ENCODE results near the gene KCTD3.

The KCTD3 gene

DNA sequence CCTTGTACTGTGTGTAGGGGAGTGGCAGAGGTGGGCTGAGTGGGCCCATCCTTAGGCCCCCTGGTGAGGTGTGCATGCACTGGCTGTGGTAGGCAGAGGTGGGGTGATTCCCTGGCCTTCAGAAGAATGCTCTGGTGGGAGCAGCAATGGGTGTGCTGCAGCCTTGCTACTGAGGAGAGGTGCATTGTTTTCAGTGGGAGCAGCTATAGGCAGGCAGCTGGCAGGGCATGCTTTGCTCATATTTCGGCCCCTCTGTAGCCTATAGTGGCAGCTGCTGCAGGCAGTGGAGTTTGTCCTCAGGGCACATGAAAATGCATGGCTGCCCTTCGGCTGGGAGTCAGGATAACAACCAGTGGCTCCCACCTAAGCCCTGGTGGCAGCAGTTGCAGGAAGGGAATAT, 10.1 kb upstream of the KCTD3 start:
- no peak for DNase-seq (ENCODE audit: low read depth)

DNA sequence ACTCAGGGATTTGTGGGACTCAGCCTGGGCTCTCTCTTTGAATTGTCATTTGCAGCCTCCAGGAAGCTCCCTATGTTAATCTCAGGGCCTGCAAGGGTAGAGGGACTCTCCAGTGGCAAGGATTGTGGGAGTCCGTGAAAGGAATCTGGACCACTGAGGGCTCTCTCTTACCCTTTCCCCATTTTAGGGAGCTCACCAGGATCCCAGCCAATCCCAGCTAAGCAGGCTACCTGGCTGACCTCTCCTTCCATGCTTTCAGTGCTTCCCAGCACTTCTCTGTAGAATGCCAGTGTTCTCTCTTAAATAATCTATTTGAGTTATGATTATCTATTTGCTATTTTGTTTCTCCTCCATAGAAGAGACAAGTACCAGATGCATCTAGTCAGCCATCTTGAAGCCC, 9.6 kb upstream of the KCTD3 start:
- no peak for DNase-seq (ENCODE audit: low read depth)

DNA sequence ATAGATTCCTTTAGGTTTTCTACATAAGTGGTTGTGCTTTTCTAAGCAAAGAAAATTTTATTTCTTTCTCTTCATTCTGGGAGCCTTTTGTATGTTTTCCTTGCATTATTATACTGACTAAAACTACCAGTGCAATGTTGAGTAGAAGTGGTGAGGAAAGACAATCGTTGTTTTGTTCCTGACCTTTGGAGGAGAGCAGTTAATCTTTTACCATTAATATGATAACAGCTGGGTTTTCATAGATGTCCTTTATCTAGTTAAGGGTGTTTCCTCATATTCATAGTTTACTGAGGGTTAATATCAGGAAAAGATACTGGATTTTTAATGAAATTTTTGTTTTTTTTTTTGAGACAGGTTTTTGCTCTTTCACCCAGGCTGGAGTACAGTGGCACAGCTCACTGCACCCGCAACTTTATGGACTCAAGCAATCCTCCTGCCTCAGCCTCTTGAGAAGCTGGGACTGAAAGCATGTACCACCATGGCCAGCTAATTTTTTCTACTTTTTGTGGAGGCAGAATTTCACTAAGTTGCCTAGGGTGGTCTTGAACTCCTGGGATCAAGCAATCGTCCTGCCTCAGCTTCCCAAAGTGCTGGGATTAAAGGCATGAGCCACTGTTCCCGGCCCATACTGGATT, 9.0 kb upstream of the KCTD3 start:
- DNase-seq (ENCODE audit: low read depth), result no peak

DNA sequence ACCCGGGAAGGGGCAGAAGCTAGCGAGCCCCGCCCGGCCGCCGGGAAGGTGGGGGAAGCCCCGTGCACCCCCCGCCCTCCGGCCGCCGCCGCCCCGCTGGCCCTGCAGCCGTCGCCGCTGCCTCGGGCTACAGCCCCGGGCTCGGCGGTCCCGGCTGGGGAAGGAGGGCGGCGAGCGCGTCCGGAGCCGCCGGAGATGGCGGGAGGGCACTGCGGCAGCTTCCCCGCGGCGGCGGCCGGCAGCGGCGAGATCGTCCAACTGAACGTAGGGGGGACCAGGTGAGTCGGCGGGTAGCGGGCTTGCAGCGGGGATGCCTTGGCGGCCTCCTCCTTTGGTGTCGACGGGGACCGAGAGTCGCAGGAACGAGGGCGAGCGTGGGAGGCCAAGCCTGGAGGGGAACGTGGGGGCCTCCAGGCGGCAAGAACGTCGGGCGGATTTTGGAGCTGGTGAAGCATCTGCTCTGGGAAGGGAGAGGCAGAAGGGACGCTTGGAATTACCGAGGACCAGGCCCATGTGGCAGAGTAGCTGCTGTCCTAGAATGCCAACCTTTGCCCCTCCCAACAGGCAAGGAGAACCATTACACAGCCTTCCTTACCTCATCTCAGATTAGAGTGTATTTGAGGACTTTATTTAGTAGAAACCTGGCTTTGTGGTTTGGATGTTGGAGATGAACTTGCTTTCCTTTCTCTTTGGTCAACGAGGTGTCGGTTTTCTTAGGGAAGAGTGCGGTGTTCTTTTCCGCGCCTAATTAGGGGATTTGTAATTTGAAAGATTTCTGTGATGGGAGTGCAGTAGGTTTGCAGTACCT, 591 bp downstream of the KCTD3 start:
- DNase-seq (ENCODE audit: low read depth), result peak; percentile 67

DNA sequence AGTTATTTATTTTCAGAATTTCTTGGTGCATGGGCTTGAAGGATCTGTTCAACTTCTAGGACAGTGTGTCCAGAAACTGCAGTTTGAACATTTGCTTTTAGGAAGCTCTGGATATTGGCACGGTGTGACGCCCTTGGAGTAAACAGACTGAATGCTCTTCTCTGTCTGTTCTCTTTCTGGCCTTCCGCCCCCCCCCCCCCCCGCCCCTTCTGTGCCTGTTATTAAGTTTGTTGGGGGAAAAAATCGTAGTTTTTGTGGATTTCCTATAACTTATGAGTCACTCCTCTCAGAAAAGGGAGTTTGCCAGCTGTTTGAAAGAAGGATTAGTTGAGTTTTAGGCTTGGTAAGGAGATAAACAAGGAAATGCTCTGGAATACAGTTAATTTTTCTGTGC, 1.2 kb downstream of the KCTD3 start:
- peak; percentile 77 for DNase-seq (ENCODE audit: low read depth)

DNA sequence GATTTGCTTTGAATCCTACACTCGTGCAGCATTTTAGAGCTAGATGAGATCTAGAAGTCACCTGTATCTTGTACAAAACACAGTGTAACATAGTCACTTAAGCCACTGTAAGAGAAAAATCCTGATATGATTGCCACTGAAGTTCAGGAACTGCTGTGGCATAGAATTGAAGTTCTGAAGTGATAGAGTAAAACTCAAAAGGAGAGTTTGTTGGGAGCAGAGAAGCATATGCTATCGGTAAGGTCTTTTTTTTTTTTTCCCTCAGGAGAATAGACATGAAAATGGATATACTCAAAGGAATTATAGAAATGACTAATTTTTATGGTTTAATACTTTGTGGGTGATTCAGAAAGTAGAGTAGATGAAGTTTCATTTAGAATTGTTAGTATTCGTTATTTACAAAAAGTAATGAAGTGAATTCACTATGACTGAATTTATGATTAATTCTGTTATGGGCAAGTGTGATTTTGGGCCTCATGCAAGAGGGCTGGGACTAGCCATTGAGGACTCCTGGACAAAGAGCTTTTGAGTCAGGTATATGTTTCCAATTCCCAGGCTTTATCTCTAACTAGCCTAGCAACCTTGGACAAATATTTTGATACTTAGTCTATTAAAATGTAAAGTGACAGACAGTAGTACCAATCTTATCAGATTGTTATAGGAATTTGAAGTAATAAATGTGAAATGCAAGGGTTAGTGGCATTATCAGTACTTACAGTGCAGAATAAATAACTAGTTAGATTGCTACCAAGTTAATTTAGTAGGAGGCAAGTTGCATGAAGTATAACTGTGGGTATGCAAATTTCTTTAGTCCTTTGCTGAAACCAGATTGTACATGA, 3.1 kb downstream of the KCTD3 start:
- DNase-seq (ENCODE audit: low read depth), result peak; percentile 15

DNA sequence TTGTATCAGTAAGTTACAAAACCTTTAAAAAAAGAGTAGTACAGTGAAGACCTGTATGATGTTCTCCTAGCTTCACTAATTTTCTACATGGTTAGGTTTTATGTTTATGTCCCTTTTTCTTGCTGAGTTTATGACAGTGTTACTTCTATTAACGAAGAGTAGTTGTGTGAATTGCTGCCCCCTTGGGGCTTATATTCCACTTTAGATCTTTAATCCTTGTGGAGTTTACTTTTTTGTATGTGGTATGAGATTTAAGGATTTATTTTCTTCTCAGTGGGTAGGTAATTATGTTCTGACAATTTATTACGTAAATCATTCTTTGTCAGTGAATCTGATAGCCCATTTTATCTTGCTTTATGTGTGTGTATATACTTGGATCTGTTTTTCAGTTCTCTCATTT, 14.8 kb downstream of the KCTD3 start:
- DNase-seq (ENCODE audit: low read depth), result no peak

DNA sequence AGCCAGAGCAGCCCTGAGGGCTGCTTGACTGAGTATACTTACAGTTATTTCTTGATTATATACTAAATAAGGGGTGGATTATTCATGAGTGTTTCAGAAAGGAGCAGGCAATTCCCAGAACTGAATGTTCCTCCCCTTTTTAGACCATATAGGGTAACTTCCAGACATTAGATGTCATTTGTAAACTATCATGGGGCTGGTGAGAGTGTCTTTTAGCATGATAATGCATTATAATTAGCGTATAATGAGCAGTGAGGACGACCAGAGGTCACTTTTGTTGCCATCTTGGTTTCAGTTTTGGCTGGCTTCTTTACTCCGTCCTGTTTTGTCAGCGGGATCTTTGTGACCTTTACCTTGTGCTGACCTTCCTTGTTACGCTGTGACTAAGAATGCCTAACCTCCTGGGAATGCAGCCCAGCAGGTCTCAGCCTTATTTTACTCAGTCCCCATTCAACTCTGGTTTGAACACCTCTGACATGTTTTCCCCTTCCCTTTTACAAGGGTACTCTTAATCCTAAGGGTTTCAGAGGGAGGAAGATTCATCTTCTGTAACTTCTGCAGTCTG, 16.2 kb downstream of the KCTD3 start:
- no peak for DNase-seq (ENCODE audit: low read depth)

DNA sequence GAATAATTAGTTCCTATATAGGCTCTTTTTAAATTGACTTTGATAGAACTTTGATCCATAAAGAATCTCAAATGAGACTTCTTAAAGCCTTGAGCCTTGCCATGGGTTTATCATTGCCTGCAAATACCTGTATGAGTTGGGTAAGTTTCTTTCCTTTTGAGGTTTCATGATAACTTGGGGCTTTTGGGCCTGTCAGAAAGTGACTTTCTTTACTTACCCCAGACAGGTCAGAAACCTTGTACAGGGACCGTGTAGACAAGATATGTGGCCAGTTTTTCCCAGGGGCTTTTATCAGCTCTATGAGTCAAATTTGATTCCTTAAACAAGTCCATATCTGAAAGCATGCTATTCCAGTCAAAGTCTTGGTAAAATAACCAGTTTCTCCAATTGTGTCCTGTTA, 17.3 kb downstream of the KCTD3 start:
- no peak for DNase-seq (ENCODE audit: low read depth)

DNA sequence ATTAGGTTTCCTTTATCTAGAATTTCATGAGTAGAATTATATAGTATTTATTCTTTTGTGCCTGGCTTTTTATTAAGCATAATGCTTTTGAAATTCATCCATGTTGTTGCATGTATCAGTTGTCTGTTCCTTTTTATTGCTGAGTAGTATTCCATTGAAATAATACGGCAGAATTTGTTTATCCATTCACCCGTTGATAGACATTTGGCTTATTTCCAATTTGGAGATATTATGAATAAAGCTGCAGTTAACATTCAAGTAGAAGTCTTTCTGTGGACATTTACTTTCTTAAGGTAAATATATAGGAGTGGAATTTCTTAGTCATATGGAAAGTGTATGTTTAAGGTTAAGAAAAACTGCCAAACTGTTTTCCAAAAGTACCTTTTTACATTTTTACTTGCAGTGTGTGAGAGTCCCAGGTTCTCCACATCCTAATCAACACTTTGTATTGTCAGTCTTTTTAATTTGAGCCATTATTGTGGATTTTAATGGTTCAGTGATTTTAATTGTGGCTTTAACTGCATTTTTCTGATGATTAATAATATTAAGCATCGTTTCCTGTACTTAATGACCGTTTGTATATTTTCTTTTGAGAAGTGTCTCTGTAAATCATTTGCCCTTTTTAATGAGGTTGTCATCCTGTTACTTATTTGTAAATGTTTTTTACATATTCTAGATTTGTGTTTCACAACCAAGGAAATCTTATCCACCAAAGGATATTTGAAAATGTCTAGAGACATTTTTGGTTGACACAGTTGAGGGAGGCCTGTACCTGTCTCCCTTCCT, 22.7 kb downstream of the KCTD3 start:
- no peak for DNase-seq (ENCODE audit: low read depth)

DNA sequence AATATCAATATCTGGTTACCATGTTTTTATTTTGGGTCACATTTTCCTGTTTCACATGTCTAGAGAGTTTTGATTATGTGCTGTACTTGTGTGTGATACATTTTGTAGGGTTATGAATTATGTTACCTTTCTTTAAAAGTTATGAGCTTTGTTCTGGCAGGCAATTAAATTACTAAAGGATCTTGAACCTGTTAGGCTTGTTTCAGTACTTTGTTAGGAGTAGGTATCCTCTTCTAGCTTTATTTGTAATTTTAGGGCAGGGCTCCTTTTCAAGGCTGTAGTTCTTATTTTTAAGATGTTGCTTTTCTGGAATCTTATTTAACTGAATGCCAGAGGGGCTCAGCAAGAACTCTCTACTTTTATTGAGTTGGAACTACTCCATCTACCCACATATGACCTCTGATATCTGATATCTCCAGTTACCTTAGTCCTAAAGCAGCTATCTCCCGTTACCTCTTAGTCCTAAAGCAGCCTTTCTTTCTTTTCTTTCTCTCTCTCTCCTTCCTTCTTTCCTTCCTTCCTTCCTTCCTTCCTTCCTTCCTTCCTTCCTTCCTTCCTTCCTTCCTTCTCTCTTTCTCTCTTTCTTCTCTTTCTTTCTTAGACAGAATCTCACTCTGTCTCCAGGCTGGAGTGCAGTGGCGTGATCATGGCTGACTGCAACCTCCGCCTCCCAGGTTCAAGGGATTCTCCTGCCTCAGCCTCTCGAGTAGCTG, 23.8 kb downstream of the KCTD3 start:
- no peak for DNase-seq (ENCODE audit: low read depth)

DNA sequence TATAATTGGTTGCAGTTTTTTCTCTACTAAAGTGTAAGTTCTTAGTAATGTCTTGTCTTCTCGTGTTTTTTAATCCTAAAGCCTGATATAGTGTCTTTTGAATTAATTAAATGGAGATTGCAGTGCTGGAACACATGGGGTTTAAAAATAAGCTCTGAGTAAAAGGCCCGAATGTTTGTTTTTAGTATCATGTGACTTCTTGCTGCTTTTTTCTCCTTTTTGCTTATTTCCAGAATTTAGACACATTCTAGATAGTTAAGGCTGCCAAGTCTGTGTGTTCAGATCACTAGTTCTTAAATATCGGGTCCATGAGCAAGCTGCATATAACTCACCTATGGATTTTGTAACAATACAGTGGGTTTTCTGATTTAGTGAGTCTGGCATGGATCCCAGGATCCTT, 27.5 kb downstream of the KCTD3 start:
- DNase-seq (ENCODE audit: low read depth), result no peak

DNA sequence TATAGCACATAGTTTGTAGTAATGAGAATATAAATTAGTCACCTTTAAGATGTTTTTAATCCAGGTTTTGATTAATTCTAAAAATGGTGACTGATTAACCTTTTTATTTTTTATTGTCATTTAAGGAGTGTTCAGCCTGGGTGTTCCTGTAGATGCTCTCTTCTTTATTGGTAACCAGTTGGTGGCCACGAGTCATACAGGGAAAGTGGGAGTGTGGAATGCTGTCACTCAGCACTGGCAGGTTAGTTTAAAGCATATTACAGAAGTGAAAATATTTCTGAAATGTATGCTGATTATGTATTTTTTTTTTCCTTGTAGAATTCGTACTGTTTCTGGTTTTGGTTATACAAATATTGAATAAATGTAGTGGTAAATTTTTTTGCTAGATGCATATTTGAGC, 28.1 kb downstream of the KCTD3 start:
- DNase-seq (ENCODE audit: low read depth), result no peak

DNA sequence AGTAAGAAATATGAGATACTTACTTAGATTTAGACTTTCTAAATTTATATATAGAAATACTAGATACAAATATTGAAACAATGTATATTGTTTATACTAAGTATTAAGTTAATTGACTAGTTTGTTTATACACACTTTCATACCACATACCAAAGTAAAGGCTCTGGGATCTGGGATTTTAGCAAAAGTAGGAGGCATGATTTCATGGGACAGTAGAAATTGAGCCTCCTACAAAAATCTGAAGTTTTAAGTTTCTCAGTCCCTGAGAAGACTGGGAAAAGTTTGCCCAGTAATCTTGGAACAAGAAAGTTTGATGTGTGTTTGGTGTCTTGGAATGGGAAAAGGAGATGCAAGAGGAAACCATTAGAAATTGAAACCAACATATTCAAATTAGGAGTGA, 30.9 kb downstream of the KCTD3 start:
- no peak for DNase-seq (ENCODE audit: low read depth)

DNA sequence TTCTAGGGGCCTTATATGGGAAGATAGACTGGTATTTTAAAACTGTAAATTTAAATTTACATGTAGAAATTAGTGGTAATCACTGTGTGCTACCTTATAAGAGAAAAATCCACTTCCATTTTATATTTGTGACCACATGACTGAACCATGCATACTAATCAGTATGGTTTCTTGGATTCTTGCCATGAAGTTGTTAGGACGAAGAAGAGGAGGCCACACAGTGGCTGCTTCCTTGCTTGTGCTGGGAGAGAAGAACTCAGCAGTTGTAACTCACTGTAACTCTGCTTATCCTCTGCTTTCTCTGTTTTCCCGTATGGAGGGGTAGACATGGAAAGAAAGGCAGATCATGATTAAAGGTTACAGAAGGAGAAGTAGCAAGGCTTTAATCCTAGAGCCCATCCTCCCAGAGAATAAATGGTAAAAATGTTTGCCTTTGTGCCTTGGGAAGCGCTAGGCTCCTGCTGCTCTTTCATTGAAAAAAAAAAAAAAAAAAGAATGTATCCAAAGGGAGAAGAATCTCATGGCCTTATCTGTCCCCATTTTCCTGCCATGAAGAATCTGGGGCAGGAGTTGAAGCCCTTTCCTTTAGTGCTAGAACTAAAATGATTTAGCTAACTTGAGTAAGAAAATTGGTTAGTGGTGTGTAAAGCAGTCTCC, 32.4 kb downstream of the KCTD3 start:
- peak; percentile 69 for DNase-seq (ENCODE audit: low read depth)

DNA sequence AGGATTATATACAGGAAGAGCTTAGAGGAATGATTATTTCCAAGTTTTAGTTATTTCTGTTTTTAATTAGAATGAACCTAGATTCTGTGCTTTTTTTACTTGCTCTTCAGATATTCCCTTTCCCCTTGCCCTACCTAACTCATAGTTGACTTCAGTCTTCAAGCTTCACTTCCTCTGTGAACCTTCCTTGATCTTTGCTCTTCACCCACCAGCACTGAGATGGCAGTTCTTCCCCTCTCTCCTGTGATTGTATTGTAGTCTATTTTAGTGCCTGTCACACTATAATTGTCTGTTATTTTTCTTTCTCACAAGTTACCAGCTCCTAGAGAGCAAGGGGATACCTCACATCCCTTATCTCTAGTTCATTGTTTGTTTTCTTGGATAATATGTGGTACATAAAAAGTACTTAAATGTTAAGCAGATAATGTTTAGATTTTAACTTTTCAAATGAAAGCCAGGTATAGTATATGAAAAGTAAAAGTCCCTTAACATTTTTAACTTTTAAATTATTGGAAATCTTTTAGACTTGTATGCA, 33.2 kb downstream of the KCTD3 start:
- no peak for DNase-seq (ENCODE audit: low read depth)

DNA sequence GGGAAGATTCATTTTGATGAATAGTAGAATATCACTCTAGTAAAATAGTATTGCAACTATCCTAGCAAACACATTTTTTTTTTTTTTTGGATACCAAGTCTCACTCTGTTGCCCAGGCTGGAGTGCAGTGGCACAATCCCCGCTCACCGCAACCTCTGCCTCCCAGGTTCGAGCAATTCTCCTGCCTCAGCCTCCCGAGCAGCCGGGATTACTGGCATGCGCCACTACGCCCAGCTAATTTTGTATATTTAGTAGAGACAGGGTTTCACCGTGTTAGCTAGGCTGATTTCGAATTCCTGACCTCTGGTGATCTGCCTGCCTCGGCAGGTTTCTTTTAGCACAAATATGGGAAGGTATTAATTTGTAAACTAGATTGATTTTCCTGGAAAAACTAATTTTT, 33.8 kb downstream of the KCTD3 start:
- no peak for DNase-seq (ENCODE audit: low read depth)

DNA sequence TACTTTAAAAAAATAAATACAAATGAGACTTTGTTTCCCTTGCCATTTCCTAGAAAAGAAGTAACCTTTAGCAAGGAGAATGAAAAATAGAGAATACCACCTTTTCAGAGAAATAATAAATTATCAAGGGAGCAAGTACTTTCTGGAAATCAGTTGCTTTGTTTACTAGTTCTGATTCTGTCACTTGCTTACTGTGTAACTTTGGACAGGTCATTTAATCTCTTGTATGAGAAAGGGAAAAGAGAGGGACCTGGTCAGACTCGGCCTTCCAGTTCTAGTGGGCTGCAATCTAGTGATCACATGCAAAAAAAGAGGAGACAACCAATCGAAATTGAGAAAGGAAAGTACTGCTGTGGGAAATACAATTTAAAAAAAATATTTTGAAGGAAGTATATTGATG, 34.2 kb downstream of the KCTD3 start:
- no peak for DNase-seq (ENCODE audit: low read depth)

DNA sequence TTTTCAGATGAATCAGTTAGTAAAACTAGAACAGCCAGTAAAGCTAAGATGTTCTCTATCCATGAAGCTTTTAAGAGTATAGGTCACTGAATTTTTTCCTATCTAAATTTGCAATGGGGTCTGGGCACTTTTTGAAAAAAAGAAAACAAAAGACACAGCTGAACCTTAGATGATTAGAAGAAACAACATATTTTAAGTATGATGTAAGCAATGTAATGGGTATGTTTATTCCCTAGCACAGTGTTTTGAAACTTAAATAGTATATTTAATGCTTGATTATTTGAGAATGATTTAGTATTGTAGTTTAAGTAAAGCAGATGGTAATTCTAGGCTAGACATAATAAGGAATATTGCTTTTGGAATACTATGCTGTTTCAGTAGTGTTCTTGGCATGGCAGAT, 36.2 kb downstream of the KCTD3 start:
- DNase-seq (ENCODE audit: low read depth), result no peak

DNA sequence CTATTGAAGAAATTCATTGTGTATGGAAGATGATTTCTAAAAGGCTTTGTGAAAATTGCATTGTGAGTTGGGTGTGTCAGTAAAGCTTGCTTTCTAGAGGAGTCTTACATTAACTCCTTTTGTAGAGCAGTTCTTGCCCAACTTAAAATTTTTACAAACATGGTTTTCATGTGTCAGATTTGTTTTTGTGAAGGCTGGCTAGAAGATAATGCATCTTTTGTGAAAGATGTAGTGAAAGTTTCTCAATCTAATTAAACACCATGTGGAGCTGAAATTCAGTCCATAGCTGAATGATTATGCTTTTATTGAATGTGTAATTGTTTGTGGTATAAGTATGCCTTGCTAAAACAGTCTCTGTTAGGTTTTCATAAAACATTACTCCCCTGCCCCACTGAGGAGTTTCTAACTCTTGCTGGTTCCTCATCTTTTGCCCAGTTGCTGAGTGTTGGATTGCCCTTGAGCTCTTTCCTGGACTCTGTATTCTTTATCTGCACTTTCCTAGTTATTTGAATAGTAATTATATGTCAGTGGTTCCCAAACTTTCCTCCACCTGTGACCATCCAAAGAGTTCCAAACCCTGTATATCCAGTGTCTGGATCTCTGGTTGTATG, 38.0 kb downstream of the KCTD3 start:
- peak; percentile 27 for DNase-seq (ENCODE audit: low read depth)

Measured in amniotic epithelial cell (primary cell).